K562 (cell line): ENCODE results near the gene PLA2G2E. TPM values are rescaled to one million over a fixed set of nuclear protein-coding genes. Genes with fewer than 3 reads are reported as not detected.

Experiments used
- CBX3 ChIP-seq, 2 experiments: IDR thresholded peaks; 1 replicate in 1 of 2; 2 replicates in 1 of 2; pipeline ENCODE4 v1.6.1; 2012; ENCODE audit warnings: inconsistent platforms in 2 of 2, low read length in 2 of 2, borderline replicate concordance in 1 of 2, control low read depth in 1 of 2
- GATA2 ChIP-seq: sonication (generic); formaldehyde crosslinking; IDR thresholded peaks from 2 replicates; pipeline ENCODE4 v1.4.0; 2020; ENCODE audit warnings: mild to moderate bottlenecking, missing genetic modification reagents
- KAT2B ChIP-seq: IDR thresholded peaks from one replicate; pipeline ENCODE4 v1.6.1; 2012; ENCODE audit warnings: low read depth, mild to moderate bottlenecking, control low read depth, inconsistent platforms, low read length, moderate library complexity
- POLR2A ChIP-seq: fragments of 450-650 bp; conservative IDR thresholded peaks from 2 replicates; pipeline ENCODE4 v1.6.1; 2016
- TEAD1 ChIP-seq, 2 experiments: fragments of 450-650 bp in 1 of 2; sonication (generic) in 1 of 2; formaldehyde crosslinking; IDR thresholded peaks; 2 replicates each; pipeline versions ENCODE4 v1.4.0 to v1.8.0; 2020 to 2022; ENCODE audit warnings: mild to moderate bottlenecking in 2 of 2, missing genetic modification reagents in 1 of 2
- ZBTB34 ChIP-seq: fragments of 250-450 bp; sonication (Bioruptor Pico); IDR thresholded peaks from 2 replicates; pipeline ENCODE4 v1.8.0; 2021; ENCODE audit warnings: mild to moderate bottlenecking, moderate library complexity
- polyA plus RNA-seq, 8 experiments: library from polyadenylated mRNA; depleted of rRNA in 4 of 8; stranded (reverse) in 5 of 8; unstranded in 3 of 8; fragments of >200 nt; fragmentation: Nextera tagmentation in 2 of 8; fragmentation: Illumina TruSeq in 1 of 8; extraction: Ambion mirVana in 2 of 8; extraction: Trizol in 1 of 8; gene quantifications; 2 replicates each; pipeline versions ENCODE4 v1.2.1 to v1.2.3, GENCODE V29; 2011 to 2014; ENCODE audit warnings: inconsistent platforms in 1 of 8, missing spikeins in 1 of 8
- total RNA-seq, 7 experiments: library from RNA; depleted of rRNA in 6 of 7; stranded (reverse); fragments of >200 nt in 6 of 7; fragmentation: Illumina TruSeq in 2 of 7; extraction: Trizol in 2 of 7; gene quantifications; 2 replicates each; pipeline versions ENCODE4 v1.2.1 to v1.2.3, GENCODE V29; 2011 to 2021; ENCODE audit warnings: low replicate concordance in 1 of 7
- TF ChIP-seq, protein P1 (sequence below): fragments of 450-650 bp; IDR thresholded peaks from 2 replicates; pipeline ENCODE4 v1.6.1; 2017; ENCODE audit warnings: antibody characterized with exemption, mild to moderate bottlenecking

Gene PLA2G2E
- total and polyA plus RNA-seq, 9 of the 15 experiments (the other 6 are each of a cell fraction or from before 2014, with no cell fraction given), result not detected

- TF ChIP-seq ZBTB34 (CRISPR knock-in tag) (no peak), POLR2A (peak; percentile 91), TEAD1 (CRISPR knock-in tag; IDR thresholded peaks at IDR 0.05) (0 out of 4 replicates have a peak, but pooled peaks of 1 of the 2 experiments have one; percentile 29), CBX3 (IDR thresholded peaks at IDR 0.05; ENCODE audit: borderline replicate concordance in 1 of 2, low read length in 2 of 2) (peak in 1 of 2 experiments; percentile 39; a peak in 1 of 3 replicates), KAT2B (no peak), GATA2 (no peak)
- TF ChIP-seq, protein P1, sequence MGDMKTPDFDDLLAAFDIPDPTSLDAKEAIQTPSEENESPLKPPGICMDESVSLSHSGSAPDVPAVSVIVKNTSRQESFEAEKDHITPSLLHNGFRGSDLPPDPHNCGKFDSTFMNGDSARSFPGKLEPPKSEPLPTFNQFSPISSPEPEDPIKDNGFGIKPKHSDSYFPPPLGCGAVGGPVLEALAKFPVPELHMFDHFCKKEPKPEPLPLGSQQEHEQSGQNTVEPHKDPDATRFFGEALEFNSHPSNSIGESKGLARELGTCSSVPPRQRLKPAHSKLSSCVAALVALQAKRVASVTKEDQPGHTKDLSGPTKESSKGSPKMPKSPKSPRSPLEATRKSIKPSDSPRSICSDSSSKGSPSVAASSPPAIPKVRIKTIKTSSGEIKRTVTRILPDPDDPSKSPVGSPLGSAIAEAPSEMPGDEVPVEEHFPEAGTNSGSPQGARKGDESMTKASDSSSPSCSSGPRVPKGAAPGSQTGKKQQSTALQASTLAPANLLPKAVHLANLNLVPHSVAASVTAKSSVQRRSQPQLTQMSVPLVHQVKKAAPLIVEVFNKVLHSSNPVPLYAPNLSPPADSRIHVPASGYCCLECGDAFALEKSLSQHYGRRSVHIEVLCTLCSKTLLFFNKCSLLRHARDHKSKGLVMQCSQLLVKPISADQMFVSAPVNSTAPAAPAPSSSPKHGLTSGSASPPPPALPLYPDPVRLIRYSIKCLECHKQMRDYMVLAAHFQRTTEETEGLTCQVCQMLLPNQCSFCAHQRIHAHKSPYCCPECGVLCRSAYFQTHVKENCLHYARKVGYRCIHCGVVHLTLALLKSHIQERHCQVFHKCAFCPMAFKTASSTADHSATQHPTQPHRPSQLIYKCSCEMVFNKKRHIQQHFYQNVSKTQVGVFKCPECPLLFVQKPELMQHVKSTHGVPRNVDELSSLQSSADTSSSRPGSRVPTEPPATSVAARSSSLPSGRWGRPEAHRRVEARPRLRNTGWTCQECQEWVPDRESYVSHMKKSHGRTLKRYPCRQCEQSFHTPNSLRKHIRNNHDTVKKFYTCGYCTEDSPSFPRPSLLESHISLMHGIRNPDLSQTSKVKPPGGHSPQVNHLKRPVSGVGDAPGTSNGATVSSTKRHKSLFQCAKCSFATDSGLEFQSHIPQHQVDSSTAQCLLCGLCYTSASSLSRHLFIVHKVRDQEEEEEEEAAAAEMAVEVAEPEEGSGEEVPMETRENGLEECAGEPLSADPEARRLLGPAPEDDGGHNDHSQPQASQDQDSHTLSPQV, result peak; percentile 98
Measured at GRCh38 chr1:19877821-19878636, 45.4 kb downstream of the PLA2G2E start (continued).
